Measurements from ENCODE around the gene VIPR2.
A peak's percentile ranks its signal among the peaks of the same experiment; 100 is the strongest.
"Not testable (repeated sequence)": the region's sequence is repeated elsewhere in the genome, so short reads cannot be mapped to it uniquely, and the experiment has no call there.

VIPR2 gene

GRCh38 chr7:159005618-159006017 lies 139.0 kb downstream of the VIPR2 start:
- no peak for DNase-seq

- DNase-seq: no peak
Observed at GRCh38 chr7:159004411-159004810, 140.3 kb downstream of the VIPR2 start.

GRCh38 chr7:159001811-159002210 lies 142.9 kb downstream of the VIPR2 start:
- DNase-seq: no peak

GRCh38 chr7:159000859-159001435 lies 143.7 kb downstream of the VIPR2 start:
- peak in 1 of 2 experiments; percentile 25 for DNase-seq

GRCh38 chr7:159000070-159000469 lies 144.6 kb downstream of the VIPR2 start:
- no peak for DNase-seq

GRCh38 chr7:158999496-158999895 lies 145.2 kb downstream of the VIPR2 start:
- no peak for DNase-seq

GRCh38 chr7:158998261-158998660 lies 146.4 kb downstream of the VIPR2 start:
- DNase-seq: not testable (repeated sequence)

GRCh38 chr7:158997471-158997870 lies 147.2 kb downstream of the VIPR2 start:
- DNase-seq: peak in 1 of 2 experiments; percentile 68

GRCh38 chr7:158997110-158997453 lies 147.6 kb downstream of the VIPR2 start:
- peak in 1 of 2 experiments; percentile 55 for DNase-seq

GRCh38 chr7:158996214-158997109 lies 148.2 kb downstream of the VIPR2 start:
- no peak for DNase-seq

GRCh38 chr7:158995514-158995913 lies 149.2 kb downstream of the VIPR2 start:
- DNase-seq: no peak

- DNase-seq: no peak
Observed at GRCh38 chr7:158994687-158995086, 150.0 kb downstream of the VIPR2 start.

- DNase-seq: peak in 1 of 2 experiments; percentile 33
Observed at GRCh38 chr7:158993591-158993990, 151.1 kb downstream of the VIPR2 start.

GRCh38 chr7:158992759-158993158 lies 151.9 kb downstream of the VIPR2 start:
- no peak for DNase-seq

GRCh38 chr7:158991824-158992621 lies 152.6 kb downstream of the VIPR2 start:
- peak in 1 of 2 experiments; percentile 30 for DNase-seq

GRCh38 chr7:158988996-158989395 lies 155.7 kb downstream of the VIPR2 start:
- DNase-seq: no peak

- no peak for DNase-seq
Observed at GRCh38 chr7:158988302-158988862, 156.3 kb downstream of the VIPR2 start.

GRCh38 chr7:158987691-158988090 lies 157.0 kb downstream of the VIPR2 start:
- DNase-seq: no peak

- DNase-seq: no peak
Observed at GRCh38 chr7:158985583-158985982, 159.1 kb downstream of the VIPR2 start.

- DNase-seq: not testable (repeated sequence)
Observed at GRCh38 chr7:158984007-158984406, 160.7 kb downstream of the VIPR2 start.

- DNase-seq: not testable (repeated sequence)
Observed at GRCh38 chr7:158982080-158982479, 162.6 kb downstream of the VIPR2 start.

GRCh38 chr7:158979635-158980351 lies 164.9 kb downstream of the VIPR2 start:
- no peak for DNase-seq

All from NCI-H526 (cell line).